ENCODE measurements around the gene STMN1.

DNA sequence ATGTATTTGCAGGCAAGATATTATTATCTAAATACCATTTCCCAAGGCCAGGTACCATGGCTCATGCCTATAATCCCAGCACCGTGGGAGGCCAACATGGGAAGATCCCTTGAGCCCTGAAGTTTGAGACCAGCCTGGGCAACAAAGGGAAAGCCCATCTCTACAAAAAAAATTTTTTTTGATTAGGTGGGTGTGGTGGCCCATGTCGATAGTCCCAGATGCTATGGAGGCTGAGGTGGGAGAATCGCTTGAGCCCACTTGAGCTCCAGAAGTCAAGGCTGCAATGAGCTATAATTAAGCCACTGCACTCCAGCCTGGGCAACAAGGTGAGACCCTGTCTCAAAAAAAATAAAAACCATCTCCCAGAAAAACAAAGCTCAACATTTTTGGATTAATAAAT is 2.2 kb downstream of the STMN1 start:
- TF ChIP-seq POLR2AphosphoS5 (IDR thresholded peaks at IDR 0.05; ENCODE audit: insufficient read depth in 1 of 2, low read depth in 1 of 2) = no peak
- TF ChIP-seq, protein P1, sequence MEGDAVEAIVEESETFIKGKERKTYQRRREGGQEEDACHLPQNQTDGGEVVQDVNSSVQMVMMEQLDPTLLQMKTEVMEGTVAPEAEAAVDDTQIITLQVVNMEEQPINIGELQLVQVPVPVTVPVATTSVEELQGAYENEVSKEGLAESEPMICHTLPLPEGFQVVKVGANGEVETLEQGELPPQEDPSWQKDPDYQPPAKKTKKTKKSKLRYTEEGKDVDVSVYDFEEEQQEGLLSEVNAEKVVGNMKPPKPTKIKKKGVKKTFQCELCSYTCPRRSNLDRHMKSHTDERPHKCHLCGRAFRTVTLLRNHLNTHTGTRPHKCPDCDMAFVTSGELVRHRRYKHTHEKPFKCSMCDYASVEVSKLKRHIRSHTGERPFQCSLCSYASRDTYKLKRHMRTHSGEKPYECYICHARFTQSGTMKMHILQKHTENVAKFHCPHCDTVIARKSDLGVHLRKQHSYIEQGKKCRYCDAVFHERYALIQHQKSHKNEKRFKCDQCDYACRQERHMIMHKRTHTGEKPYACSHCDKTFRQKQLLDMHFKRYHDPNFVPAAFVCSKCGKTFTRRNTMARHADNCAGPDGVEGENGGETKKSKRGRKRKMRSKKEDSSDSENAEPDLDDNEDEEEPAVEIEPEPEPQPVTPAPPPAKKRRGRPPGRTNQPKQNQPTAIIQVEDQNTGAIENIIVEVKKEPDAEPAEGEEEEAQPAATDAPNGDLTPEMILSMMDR (IDR thresholded peaks at IDR 0.05) = no peak
